GM12892 (cell line): ENCODE measurements around the gene ADAMTS16.

Experiments
- DNase-seq: peaks from one replicate; pipeline ENCODE4 v3.0.0; 2011; ENCODE audit not compliant: insufficient read length
- FAIRE-seq: peaks from 2 replicates; lab custom pipeline; 2011; peaks lifted over from hg19 to GRCh38; lab: Jason Lieb, UNC
- POLR2A ChIP-seq: IDR thresholded peaks from 2 replicates; pipeline ENCODE4 v1.6.1; 2011; ENCODE audit warnings: low read depth, low read length, control low read depth
- POLR2AphosphoS5 ChIP-seq: IDR thresholded peaks from 2 replicates; pipeline ENCODE4 v1.6.1; 2011; ENCODE audit warnings: low read depth, low read length, control low read depth
- TAF1 ChIP-seq: IDR thresholded peaks from 2 replicates; pipeline ENCODE4 v1.6.1; 2011; ENCODE audit warnings: low read depth, mild to moderate bottlenecking, control low read depth, low read length, borderline replicate concordance

Gene ADAMTS16

GRCh38 chr5:5360363-5360940 lies 220.3 kb downstream of the ADAMTS16 start:
- FAIRE-seq (no peak), DNase-seq (no peak)
- TF ChIP-seq POLR2AphosphoS5, result no peak
- TF ChIP-seq TAF1, result no peak
- no peak for TF ChIP-seq POLR2A

DNA sequence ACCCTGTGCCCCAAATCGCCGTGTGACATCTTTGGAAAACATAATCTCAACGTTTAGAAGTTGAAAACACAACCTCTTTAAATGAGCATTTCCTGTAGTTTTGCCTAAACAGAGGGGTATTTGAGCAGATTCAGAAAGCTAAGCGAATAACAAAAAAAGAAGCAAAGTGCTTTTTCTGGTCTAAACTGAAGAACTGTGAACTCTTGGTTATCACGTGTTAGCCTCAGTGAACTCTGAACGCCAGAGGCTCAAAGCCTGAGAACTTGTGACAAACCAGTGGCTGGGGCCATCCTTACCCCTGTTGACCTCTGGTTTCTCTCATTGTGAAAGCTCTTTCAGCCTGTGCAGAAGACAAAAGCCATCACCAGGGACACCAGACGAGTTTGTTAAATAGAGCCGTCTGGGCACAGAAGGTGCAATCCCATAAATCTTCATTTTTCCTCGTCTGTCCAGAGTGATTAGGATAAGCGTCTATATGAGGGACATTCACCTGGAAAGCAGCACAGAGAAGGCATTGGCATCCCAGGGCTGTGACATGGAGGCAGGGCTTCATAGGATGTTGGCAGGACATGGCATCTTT lies 220.9 kb downstream of the ADAMTS16 start:
- FAIRE-seq (no peak), DNase-seq (no peak)
- TF ChIP-seq POLR2A (no peak), POLR2AphosphoS5 (no peak), TAF1 (no peak)

- TF ChIP-seq POLR2AphosphoS5 (no peak), TAF1 (no peak), POLR2A (no peak)
- no peak for FAIRE-seq
- DNase-seq, result no peak
These were observed 222.9 kb downstream of the ADAMTS16 start for GRCh38 chr5:5363045-5363444.

DNA sequence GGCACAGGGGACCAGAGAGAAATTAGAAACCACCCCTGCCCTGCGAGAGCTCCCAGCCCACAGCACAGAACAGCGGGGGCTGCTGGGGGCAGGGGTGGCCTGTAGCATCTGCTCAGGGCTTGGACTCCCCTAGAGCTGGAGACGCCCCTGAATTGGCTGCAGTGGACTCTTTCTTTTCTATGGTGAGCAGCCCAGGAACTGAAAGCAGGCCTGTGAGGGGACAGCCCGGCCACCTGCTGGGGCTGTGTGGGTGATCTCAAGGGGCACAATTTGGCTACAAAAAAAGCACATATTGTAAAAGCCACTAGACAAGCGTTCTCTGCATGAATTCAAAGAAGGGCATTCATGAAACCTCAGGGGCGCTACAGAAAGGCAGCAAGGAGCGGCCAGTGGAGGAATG lies 224.8 kb downstream of the ADAMTS16 start:
- no peak for FAIRE-seq
- DNase-seq, result no peak
- TF ChIP-seq POLR2AphosphoS5 (no peak), TAF1 (no peak), POLR2A (no peak)

DNA sequence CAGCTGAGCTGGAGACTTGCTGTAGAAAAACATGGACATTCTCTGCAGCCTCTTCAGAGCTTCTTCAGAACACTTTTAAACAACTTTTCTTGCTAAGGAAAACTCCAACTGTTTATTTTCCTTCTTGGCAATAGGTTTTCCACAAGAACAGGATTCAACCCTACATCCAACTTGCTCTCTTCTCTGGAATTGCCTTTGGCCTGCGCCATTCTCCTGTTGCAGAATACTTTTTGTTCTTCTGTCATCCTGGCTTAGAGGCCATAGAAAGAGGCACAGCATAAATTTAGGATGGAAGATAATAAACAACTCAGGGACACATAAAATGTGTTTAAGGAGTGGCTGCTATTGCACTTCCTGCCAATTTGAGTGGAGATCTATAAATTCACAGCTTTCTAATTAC lies 227.6 kb downstream of the ADAMTS16 start:
- no peak for TF ChIP-seq TAF1
- no peak for TF ChIP-seq POLR2AphosphoS5
- TF ChIP-seq POLR2A, result no peak
- FAIRE-seq (no peak), DNase-seq (no peak)

- DNase-seq (no peak), FAIRE-seq (no peak)
- no peak for TF ChIP-seq POLR2AphosphoS5
- no peak for TF ChIP-seq POLR2A
- no peak for TF ChIP-seq TAF1
These were observed 229.0 kb downstream of the ADAMTS16 start for GRCh38 chr5:5369051-5369605.
